Ishikawa (cell line): Measurements from ENCODE around the gene POLR3A.

Source experiments
- CEBPB ChIP-seq: IDR thresholded peaks from 2 replicates; pipeline ENCODE4 v1.6.1; 2012
- CREB1 ChIP-seq: IDR thresholded peaks from 2 replicates; pipeline ENCODE4 v1.6.1; 2012; ENCODE audit warnings: low read depth
- EGR1 ChIP-seq: IDR thresholded peaks from 2 replicates; pipeline ENCODE4 v1.6.1; 2012
- EP300 ChIP-seq: IDR thresholded peaks from 2 replicates; pipeline ENCODE4 v1.6.1; 2012; ENCODE audit warnings: borderline replicate concordance
- FOXM1 ChIP-seq: IDR thresholded peaks from 2 replicates; pipeline ENCODE4 v1.6.1; 2012; ENCODE audit warnings: low read depth, borderline replicate concordance
- MAX ChIP-seq: IDR thresholded peaks from 2 replicates; pipeline ENCODE4 v1.6.1; 2012
- NFIC ChIP-seq: IDR thresholded peaks from 2 replicates; pipeline ENCODE4 v1.6.1; 2012
- RAD21 ChIP-seq: IDR thresholded peaks from 2 replicates; pipeline ENCODE4 v1.6.1; 2012; ENCODE audit warnings: low read depth
- REST ChIP-seq: IDR thresholded peaks from 2 replicates; pipeline ENCODE4 v1.6.1; 2012; ENCODE audit warnings: low read depth, mild to moderate bottlenecking
- TAF1 ChIP-seq: IDR thresholded peaks from 2 replicates; pipeline ENCODE4 v1.6.1; 2012; ENCODE audit warnings: low read depth, mild to moderate bottlenecking
- TCF12 ChIP-seq: IDR thresholded peaks from 2 replicates; pipeline ENCODE4 v1.6.1; 2012; ENCODE audit warnings: low read depth
- USF1 ChIP-seq: IDR thresholded peaks from 2 replicates; pipeline ENCODE4 v1.6.1; 2012
- YY1 ChIP-seq: IDR thresholded peaks from 2 replicates; pipeline ENCODE4 v1.6.1; 2012; ENCODE audit warnings: low read depth
- ZBTB7A ChIP-seq: IDR thresholded peaks from 2 replicates; pipeline ENCODE4 v1.6.1; 2012; ENCODE audit warnings: low read depth

- no peak for TF ChIP-seq TAF1
- no peak for TF ChIP-seq YY1
- no peak for TF ChIP-seq TCF12
- no peak for TF ChIP-seq RAD21
- TF ChIP-seq USF1: no peak
- TF ChIP-seq CREB1: no peak
- TF ChIP-seq EP300: no peak
- no peak for TF ChIP-seq MAX
- TF ChIP-seq EGR1: no peak
- TF ChIP-seq REST: no peak
- TF ChIP-seq CEBPB: no peak
- no peak for TF ChIP-seq FOXM1
- TF ChIP-seq ZBTB7A: no peak
- no peak for TF ChIP-seq NFIC
Observed at GRCh38 chr10:78070726-78071125, 41.4 kb upstream of the POLR3A start.
